ENCODE results near the gene PRRG3. TPM values are rescaled to one million over a fixed set of nuclear protein-coding genes. Genes with fewer than 3 reads are reported as not detected.

PRRG3 gene
- total and polyA plus RNA-seq, 2 of the 4 experiments (the other 2 are of a cell fraction), result not detected

GRCh38 chrX:151735219-151735618 lies 40.0 kb downstream of the PRRG3 start:
- in situ Hi-C loops (cut with MboI; ENCODE audit: low sequenced_read_pairs), result no loop called here
- no peaks in the 10 kb centered on the region for H3K27me3 ChIP-seq (ENCODE audit: control insufficient read depth, insufficient read depth, low read length)

More at GRCh38 chrX:151735219-151735618, 40.0 kb downstream of the PRRG3 start:
- Histone ChIP-seq H3K4me3 (ENCODE audit: insufficient read depth, low read depth, low read length) (no peak overlapping the region), H3K56ac (ENCODE audit: extremely low read depth, insufficient read depth, low read length) (no peak overlapping the region), H4K8ac (ENCODE audit: low read depth in 2 of 2, low read length in 2 of 2) (no peak overlapping the region), H3K4me1 (ENCODE audit: control insufficient read depth, insufficient read depth, low read length) (no peaks in the 10 kb centered on the region), H3K9ac (ENCODE audit: low read depth, low read length) (no peak overlapping the region), H3K36me3 (ENCODE audit: control insufficient read depth, insufficient read depth, low read length) (no peaks in the 10 kb centered on the region), H3K79me1 (ENCODE audit: low read depth in 1 of 2, low read length in 2 of 2) (no peaks in the 10 kb centered on the region), H3K4me2 (ENCODE audit: low read depth, low read length) (no peak overlapping the region), H2BK120ac (ENCODE audit: low read depth, low read length) (no peak overlapping the region), H2AK5ac (ENCODE audit: low read depth, low read length) (no peak overlapping the region), H2BK15ac (ENCODE audit: low read depth, low read length) (no peak overlapping the region), H3K9me1 (ENCODE audit: insufficient read depth, low read length) (no peaks in the 10 kb centered on the region), H4K91ac (ENCODE audit: insufficient read depth, low read depth, low read length) (no peak overlapping the region), H3K27ac (ENCODE audit: insufficient read depth, low read length) (no peak overlapping the region), H2AFZ (replicated peaks; ENCODE audit: low read length, poor library complexity) (no peak overlapping the region), H2BK20ac (ENCODE audit: low read depth, low read length) (no peak overlapping the region), H3K14ac (replicated peaks; ENCODE audit: low read depth, low read length) (no peak overlapping the region), H4K5ac (ENCODE audit: low read depth, low read length) (no peak overlapping the region), H3K23ac (ENCODE audit: low read depth, low read length) (no peak overlapping the region), H3K4ac (ENCODE audit: low read depth, low read length) (no peak overlapping the region), H2AK9ac (replicated peaks; ENCODE audit: low read depth, low read length, poor library complexity) (no peak overlapping the region), H2BK5ac (ENCODE audit: low read depth, low read length, poor library complexity, severe bottlenecking) (no peak overlapping the region), H4K20me1 (ENCODE audit: insufficient read depth, low read length) (no peaks in the 10 kb centered on the region), H3K9me3 (ENCODE audit: control insufficient read depth, insufficient read depth, low read length) (peaks cover 2% of the 10 kb centered on the region; the same call in 1 of the 2 replicates), H3K18ac (ENCODE audit: low read depth, low read length) (no peak overlapping the region)
- dilution Hi-C loops (cut with HindIII; ENCODE audit: low sequenced_read_pairs, unreplicated experiment) (no loop called here), intact Hi-C loops (cut with micrococcal nuclease) (no loop called here)
- no peak for ATAC-seq (ENCODE audit: low read depth)
- WGBS, 2 experiments (ENCODE audit: extremely low coverage in 2 of 2, insufficient read length in 1 of 2), result no CpG with 5 or more reads among the region's 2 CpGs
- BruUV-seq (replicated peaks), result no TSS peak
- ChIA-PET POLR2A (ENCODE audit: unreplicated experiment) (no interaction called here), CTCF (no interaction called here)
- TF ChIP-seq MXI1 (IDR thresholded peaks at IDR 0.05; ENCODE audit: borderline replicate concordance, low read depth, low read length), result no peak
- no peak for TF ChIP-seq MAFK (IDR thresholded peaks at IDR 0.05; ENCODE audit: low read depth, low read length)
- TF ChIP-seq CTCF (conservative IDR thresholded peaks at IDR 0.05; ENCODE audit: low read depth, low read length), result no peak
- TF ChIP-seq NFE2L2 (IDR thresholded peaks at IDR 0.05; ENCODE audit: low read depth, low read length), result no peak
- no peak for TF ChIP-seq FOS (IDR thresholded peaks at IDR 0.05; ENCODE audit: low read depth, low read length)
- TF ChIP-seq BHLHE40 (IDR thresholded peaks at IDR 0.05; ENCODE audit: low read depth, low read length), result no peak
- no peak for TF ChIP-seq RAD21 (IDR thresholded peaks at IDR 0.05; ENCODE audit: low read length)
- no peak for TF ChIP-seq USF2 (IDR thresholded peaks at IDR 0.05; ENCODE audit: low read depth, low read length)
- no peak for TF ChIP-seq SMC3 (IDR thresholded peaks at IDR 0.05; ENCODE audit: low read depth, low read length)
- TF ChIP-seq CEBPB (IDR thresholded peaks at IDR 0.05; ENCODE audit: low read depth, low read length), result no peak
- DNase-seq, result no peak
